SK-N-SH (cell line): ENCODE data around the gene TIMM10. TPM values are rescaled to one million over a fixed set of nuclear protein-coding genes. Genes with fewer than 3 reads are reported as not detected.
A peak's percentile ranks its signal among the peaks of the same experiment; 100 is the strongest.

Source experiments
- CTCF ChIA-PET: fragments of 300-600, 350-600 bp; formaldehyde crosslinking; extraction: SDS; loops from one replicate; lab custom pipeline; 2021; lab: Yijun Ruan, JAX
- POLR2A ChIA-PET: fragments of 350-600 bp; sonication (Branson Sonifier 250); formaldehyde crosslinking; extraction: SDS; loops from one replicate; lab custom pipeline; 2020; ENCODE audit warnings: antibody characterized with exemption, inconsistent platforms; lab: Yijun Ruan, JAX
- DNase-seq: peaks from one replicate; pipeline ENCODE4 v3.0.0; 2012
- H2AFZ ChIP-seq: fragments of 200-600 bp; sonication (generic); 2 replicates; pipeline ENCODE4 v1.8.1; 2016; ENCODE audit warnings: antibody characterized with exemption, mild to moderate bottlenecking, low read depth
- H3F3A ChIP-seq: fragments of 200-600 bp; sonication (generic); replicated peaks from 2 replicates; pipeline ENCODE3; 2016; ENCODE audit warnings: antibody characterized with exemption, mild to moderate bottlenecking; ENCODE audit not compliant: insufficient read depth
- H3K27ac ChIP-seq, 2 experiments: fragments of 200-500 bp in 1 of 2; fragments of 200-600 bp in 1 of 2; sonication (Bioruptor generic) in 1 of 2; sonication (generic), shearing (Covaris generic) in 1 of 2; 2 replicates each; pipeline versions ENCODE4 v1.5.1 to v1.6.1; 2014 to 2016; ENCODE audit warnings: low read depth in 2 of 2, inconsistent platforms in 1 of 2, low read length in 1 of 2, mild to moderate bottlenecking in 1 of 2, mixed read lengths in 1 of 2
- H3K27me3 ChIP-seq: fragments of 200-600 bp; sonication (generic), shearing (Covaris generic); 2 replicates; pipeline ENCODE4 v1.6.1; 2016; ENCODE audit warnings: mixed run types; ENCODE audit not compliant: insufficient read depth
- H3K36me3 ChIP-seq, 2 experiments: fragments of 200-500 bp in 1 of 2; fragments of 200-600 bp in 1 of 2; sonication (Bioruptor generic) in 1 of 2; sonication (generic) in 1 of 2; replicated peaks in 1 of 2; 2 replicates each; pipeline versions ENCODE3 to v1.5.1; 2014 to 2016; ENCODE audit warnings: low read length in 1 of 2, mild to moderate bottlenecking in 1 of 2; ENCODE audit not compliant: insufficient read depth in 2 of 2, control insufficient read depth in 1 of 2
- H3K4me1 ChIP-seq, 2 experiments: fragments of 200-500 bp in 1 of 2; fragments of 200-600 bp in 1 of 2; sonication (Bioruptor generic) in 1 of 2; sonication (generic), shearing (Covaris generic) in 1 of 2; 2 replicates each; pipeline versions ENCODE4 v1.5.1 to v1.6.1; 2014 to 2016; ENCODE audit warnings: low read depth in 1 of 2, low read length in 1 of 2, mixed run types in 1 of 2; ENCODE audit not compliant: insufficient read depth in 2 of 2, control insufficient read depth in 1 of 2
- H3K4me2 ChIP-seq: fragments of 200-600 bp; sonication (generic), shearing (Covaris generic); 2 replicates; pipeline ENCODE4 v1.6.1; 2017; ENCODE audit warnings: mixed run types
- H3K4me3 ChIP-seq, 2 experiments: fragments of 200-500 bp in 1 of 2; fragments of 200-600 bp in 1 of 2; sonication (Bioruptor generic) in 1 of 2; sonication (generic), shearing (Covaris generic) in 1 of 2; 2 replicates each; pipeline versions ENCODE4 v1.5.1 to v1.8.1; 2014 to 2016; ENCODE audit warnings: low read depth in 2 of 2, inconsistent platforms in 1 of 2, low read length in 1 of 2, mild to moderate bottlenecking in 1 of 2, mixed read lengths in 1 of 2, moderate library complexity in 1 of 2
- H3K79me2 ChIP-seq: fragments of 200-600 bp; sonication (generic); 2 replicates; pipeline ENCODE4 v1.8.1; 2017; ENCODE audit warnings: mild to moderate bottlenecking; ENCODE audit not compliant: insufficient read depth
- H3K9ac ChIP-seq: fragments of 200-600 bp; sonication (generic); 2 replicates; pipeline ENCODE4 v1.6.1; 2017; ENCODE audit warnings: mixed run types
- H3K9me2 ChIP-seq: fragments of 200-600 bp; sonication (generic); 2 replicates; pipeline ENCODE4 v1.6.1; 2017; ENCODE audit warnings: mixed run types
- H3K9me3 ChIP-seq: fragments of 200-600 bp; sonication (generic); 2 replicates; pipeline ENCODE4 v1.6.1; 2017; ENCODE audit warnings: mixed run types, mild to moderate bottlenecking, moderate library complexity
- H4K20me1 ChIP-seq: fragments of 200-600 bp; sonication (generic); 2 replicates; pipeline ENCODE4 v1.6.1; 2017; ENCODE audit warnings: mild to moderate bottlenecking, mixed run types; ENCODE audit not compliant: insufficient read depth
- CHD2 ChIP-seq: fragments of 150-350 bp; IDR thresholded peaks from 2 replicates; pipeline ENCODE4 v1.6.1; 2018; ENCODE audit warnings: low read length; ENCODE audit not compliant: partially characterized antibody
- EZH2phosphoT487 ChIP-seq: fragments of 200-600 bp; sonication (generic); IDR thresholded peaks from 2 replicates; pipeline ENCODE4 v1.6.1; 2017; ENCODE audit warnings: low read depth, mixed run types, mild to moderate bottlenecking, antibody characterized with exemption, moderate library complexity, borderline replicate concordance
- FOXM1 ChIP-seq: IDR thresholded peaks from 2 replicates; pipeline ENCODE4 v1.4.0; 2012; ENCODE audit warnings: low read depth, mild to moderate bottlenecking
- GATA2 ChIP-seq: sonication (generic); formaldehyde crosslinking; IDR thresholded peaks from 2 replicates; pipeline ENCODE4 v1.5.0; 2020; ENCODE audit warnings: mild to moderate bottlenecking, missing genetic modification reagents
- NFIC ChIP-seq: IDR thresholded peaks from 2 replicates; pipeline ENCODE4 v1.4.0; 2012; ENCODE audit warnings: borderline replicate concordance
- POLR2AphosphoS5 ChIP-seq: IDR thresholded peaks from 2 replicates; pipeline ENCODE4 v1.6.1; 2012; ENCODE audit warnings: low read depth, low read length
- RAD21 ChIP-seq: IDR thresholded peaks from 2 replicates; pipeline ENCODE4 v1.6.1; 2012; ENCODE audit warnings: mild to moderate bottlenecking, low read length
- SMC3 ChIP-seq: IDR thresholded peaks from 2 replicates; pipeline ENCODE4 v1.6.1; 2012; ENCODE audit warnings: low read depth, low read length, improper control_type of control experiment
- WGBS: methylation state at CpG from one replicate; pipeline ENCODE4 v1.1.6; 2017; ENCODE audit warnings: low lambda C conversion rate; 5-methylcytosine and 5-hydroxymethylcytosine counted together
- polyA plus RNA-seq, 3 experiments: library from polyadenylated mRNA; depleted of rRNA; stranded (reverse); fragments of >200 nt; gene quantifications; 2 replicates each; pipeline ENCODE4 v1.2.3, GENCODE V29; 2012
- TF ChIP-seq, protein P1 (sequence below): IDR thresholded peaks from 2 replicates; pipeline ENCODE4; 2012
- TF ChIP-seq, protein P2 (sequence below): fragments of 200-600 bp; sonication (generic); IDR thresholded peaks from 2 replicates; pipeline ENCODE4 v1.6.1; 2017; ENCODE audit warnings: antibody characterized with exemption, mild to moderate bottlenecking, moderate library complexity

The TIMM10 gene
- polyA plus RNA-seq, 1 of the 3 experiments (the other 2 are of a cell fraction): 179 TPM

DNA sequence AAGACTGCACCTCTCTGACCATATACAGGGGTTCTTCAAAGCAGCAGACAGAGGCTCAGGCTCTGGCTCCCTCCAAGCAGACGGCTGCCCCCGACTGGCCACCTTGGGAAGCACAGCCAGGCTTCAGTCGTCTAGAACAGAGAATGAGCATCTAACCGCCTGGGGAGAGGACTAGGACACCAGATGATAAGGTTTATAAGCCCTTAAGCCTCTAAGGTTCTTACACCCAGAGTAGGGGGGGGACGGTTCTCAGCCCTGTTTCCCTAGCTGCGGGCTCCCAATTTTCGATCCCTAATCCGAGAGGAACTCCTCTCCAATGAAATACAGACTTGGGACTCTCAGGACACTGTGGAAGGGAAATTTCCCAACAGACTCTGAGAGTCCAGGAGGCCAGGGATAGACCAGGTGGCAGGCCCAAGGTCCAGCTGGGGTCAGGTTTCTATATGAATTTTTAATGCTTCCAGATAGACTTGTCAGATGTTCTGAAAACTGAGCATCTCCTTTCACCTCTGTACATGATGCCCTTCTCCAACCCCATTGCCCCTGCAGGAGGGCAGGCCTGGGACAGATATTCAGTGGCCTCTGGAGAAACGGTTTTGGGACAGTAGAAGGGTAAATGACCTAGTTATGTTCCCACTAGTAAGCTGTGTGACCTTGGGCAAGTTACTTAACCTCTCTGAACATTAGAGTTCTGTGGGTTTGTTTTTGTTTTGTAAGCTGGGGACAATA, 50.0 kb downstream of the TIMM10 start:
- peaks cover 28% of the 10 kb centered on the region for H3K27me3 ChIP-seq

DNA sequence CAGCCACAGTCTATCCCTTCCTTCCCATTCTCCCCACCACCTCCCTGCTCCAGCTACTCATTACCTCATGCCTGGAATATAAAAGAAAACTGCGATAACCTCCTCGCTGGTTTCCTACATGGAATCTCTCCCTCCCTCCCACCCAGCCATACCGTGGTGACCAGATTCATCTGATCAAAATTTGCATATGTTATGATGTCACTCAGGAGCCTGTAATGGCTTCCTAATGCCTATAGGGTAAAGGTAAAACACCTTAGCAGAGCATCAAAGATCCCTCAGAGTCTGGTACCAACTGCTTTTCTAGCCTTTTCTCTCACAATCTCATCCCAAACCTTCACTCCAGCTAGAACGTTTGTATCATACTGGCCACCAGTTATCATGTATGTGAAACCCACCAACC, 50.6 kb downstream of the TIMM10 start:
- Histone ChIP-seq H3K9ac (no peak overlapping the region), H3K9me2 (no peaks in the 10 kb centered on the region), H3K4me2 (no peak overlapping the region), H3K9me3 (no peaks in the 10 kb centered on the region), H3K27me3 (peaks cover 28% of the 10 kb centered on the region), H2AFZ (no peak overlapping the region), H3F3A (no peaks in the 10 kb centered on the region), H3K27ac (no peak overlapping the region), H3K79me2 (no peaks in the 10 kb centered on the region), H3K4me3 (peak overlapping the region in 1 of 2 experiments; percentile 26; a peak in 1 of 4 replicates), H4K20me1 (no peaks in the 10 kb centered on the region), H3K36me3 (no peaks in the 10 kb centered on the region), H3K4me1 (peaks cover 4 to 17% of the 10 kb centered on the region in 2 experiments; a peak in 2 of 4 replicates)
- ChIA-PET CTCF (interaction anchor here (0.6 to 27.2 kb wide), 13 partner anchors 9 to 164 kb away, joined by 3 to 517 read pairs (median 5); partner anchors contain the start of genes RTN4RL2 and TIMM10), POLR2A (no interaction called here)
- DNase-seq: peak; percentile 46
- WGBS: 19% methylated on average over 4 of the region's 4 CpGs
- no peak for TF ChIP-seq NFIC
- TF ChIP-seq, protein P1, sequence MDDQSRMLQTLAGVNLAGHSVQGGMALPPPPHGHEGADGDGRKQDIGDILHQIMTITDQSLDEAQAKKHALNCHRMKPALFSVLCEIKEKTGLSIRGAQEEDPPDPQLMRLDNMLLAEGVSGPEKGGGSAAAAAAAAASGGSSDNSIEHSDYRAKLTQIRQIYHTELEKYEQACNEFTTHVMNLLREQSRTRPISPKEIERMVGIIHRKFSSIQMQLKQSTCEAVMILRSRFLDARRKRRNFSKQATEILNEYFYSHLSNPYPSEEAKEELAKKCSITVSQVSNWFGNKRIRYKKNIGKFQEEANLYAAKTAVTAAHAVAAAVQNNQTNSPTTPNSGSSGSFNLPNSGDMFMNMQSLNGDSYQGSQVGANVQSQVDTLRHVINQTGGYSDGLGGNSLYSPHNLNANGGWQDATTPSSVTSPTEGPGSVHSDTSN: no peak
- no peak for TF ChIP-seq POLR2AphosphoS5
- no peak for TF ChIP-seq SMC3
- TF ChIP-seq GATA2: no peak

More for the DNA sequence above, 50.0 kb downstream of the TIMM10 start:
- peak; percentile 24; the same call in 1 of the 2 replicates for TF ChIP-seq SMC3
- TF ChIP-seq, protein P2, sequence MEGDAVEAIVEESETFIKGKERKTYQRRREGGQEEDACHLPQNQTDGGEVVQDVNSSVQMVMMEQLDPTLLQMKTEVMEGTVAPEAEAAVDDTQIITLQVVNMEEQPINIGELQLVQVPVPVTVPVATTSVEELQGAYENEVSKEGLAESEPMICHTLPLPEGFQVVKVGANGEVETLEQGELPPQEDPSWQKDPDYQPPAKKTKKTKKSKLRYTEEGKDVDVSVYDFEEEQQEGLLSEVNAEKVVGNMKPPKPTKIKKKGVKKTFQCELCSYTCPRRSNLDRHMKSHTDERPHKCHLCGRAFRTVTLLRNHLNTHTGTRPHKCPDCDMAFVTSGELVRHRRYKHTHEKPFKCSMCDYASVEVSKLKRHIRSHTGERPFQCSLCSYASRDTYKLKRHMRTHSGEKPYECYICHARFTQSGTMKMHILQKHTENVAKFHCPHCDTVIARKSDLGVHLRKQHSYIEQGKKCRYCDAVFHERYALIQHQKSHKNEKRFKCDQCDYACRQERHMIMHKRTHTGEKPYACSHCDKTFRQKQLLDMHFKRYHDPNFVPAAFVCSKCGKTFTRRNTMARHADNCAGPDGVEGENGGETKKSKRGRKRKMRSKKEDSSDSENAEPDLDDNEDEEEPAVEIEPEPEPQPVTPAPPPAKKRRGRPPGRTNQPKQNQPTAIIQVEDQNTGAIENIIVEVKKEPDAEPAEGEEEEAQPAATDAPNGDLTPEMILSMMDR: peak; percentile 61
- no peak for TF ChIP-seq EZH2phosphoT487
- peak; percentile 52 for TF ChIP-seq RAD21
- TF ChIP-seq FOXM1: no peak
- TF ChIP-seq CHD2: no peak
- TF ChIP-seq, protein P1: no peak
- peaks cover 4 to 17% of the 10 kb centered on the region in 2 experiments; a peak in 2 of 4 replicates for H3K4me1 ChIP-seq
- ChIA-PET POLR2A (no interaction called here), CTCF (interaction anchor here (0.6 to 27.2 kb wide), 19 partner anchors 8 to 773 kb away, joined by 3 to 517 read pairs (median 4); partner anchors contain the start of genes P2RX3, RTN4RL2 and TIMM10)
- WGBS: 16% methylated on average over 8 of the region's 9 CpGs
- H4K20me1 ChIP-seq: no peaks in the 10 kb centered on the region
- DNase-seq: peak; percentile 82
- no peaks in the 10 kb centered on the region for H3K9me3 ChIP-seq
- no peaks in the 10 kb centered on the region for H3K9me2 ChIP-seq
- no peak overlapping the region for H3K4me2 ChIP-seq
- no peak overlapping the region for H2AFZ ChIP-seq
- no peaks in the 10 kb centered on the region for H3K36me3 ChIP-seq
- H3F3A ChIP-seq: no peaks in the 10 kb centered on the region
- H3K9ac ChIP-seq: no peak overlapping the region
- no peaks in the 10 kb centered on the region for H3K79me2 ChIP-seq
- no peak overlapping the region for H3K27ac ChIP-seq
- peak overlapping the region in 1 of 2 experiments; percentile 26; a peak in 1 of 4 replicates for H3K4me3 ChIP-seq
